GM12878 (cell line): ENCODE measurements around the gene LSM7. TPM values are rescaled to one million over a fixed set of nuclear protein-coding genes. Genes with fewer than 3 reads are reported as not detected.

Source experiments
- ATAC-seq: fragments of 200-7000 bp; cut with Tn5 transposase; 3 replicates; pipeline ENCODE4 v1.9.1; 2020; ENCODE audit warnings: mild to moderate bottlenecking, moderate library complexity
- BruUV-seq: library from RNA; stranded (reverse); fragments of 400-500 nt; replicated peaks from 2 replicates; lab custom pipeline; 2021; lab: Mats Ljungman, UMichigan
- CTCF ChIA-PET: fragments of 300-600 bp; sonication (Branson Sonifier 250); formaldehyde crosslinking; extraction: SDS; loops from one replicate; lab custom pipeline; 2021; ENCODE audit warnings: inconsistent platforms; lab: Yijun Ruan, JAX
- POLR2A ChIA-PET: fragments of 350-600 bp; formaldehyde crosslinking; extraction: SDS; loops from one replicate; lab custom pipeline; 2021; ENCODE audit warnings: inconsistent platforms; lab: Charles Lee
- RAD21 ChIA-PET: fragments of 300-600 bp; sonication (Branson Sonifier 250); formaldehyde crosslinking; loops from one replicate; lab custom pipeline; 2023; ENCODE audit warnings: antibody characterized with exemption; ENCODE audit not compliant: unreplicated experiment; lab: Charles Lee
- SMC1A ChIA-PET: fragments of 300-600 bp; sonication (Branson Sonifier 250); formaldehyde crosslinking; loops from one replicate; lab custom pipeline; 2023; ENCODE audit not compliant: unreplicated experiment, uncharacterized antibody; lab: Charles Lee
- DNase-seq: peaks from one replicate; pipeline ENCODE4 v3.0.0-alpha.2; 2011; ENCODE audit warnings: low read depth, low spot score
- FAIRE-seq: peaks from 3 replicates; lab custom pipeline; 2011; peaks lifted over from hg19 to GRCh38; lab: Jason Lieb, UNC
- H2AFZ ChIP-seq: 2 replicates; pipeline ENCODE4 v1.6.0; 2011; ENCODE audit warnings: low read depth, low read length, control low read depth; ENCODE audit not compliant: control insufficient read depth
- H3K27ac ChIP-seq: 2 replicates; pipeline ENCODE4 v1.5.1; 2011; ENCODE audit warnings: control low read depth; ENCODE audit not compliant: control insufficient read depth, insufficient read depth
- H3K27me3 ChIP-seq, 2 experiments: replicated peaks in 1 of 2; 2 replicates each; pipeline versions ENCODE4 v1.6.0 to v1.6.1; 2011; ENCODE audit warnings: low read length in 1 of 2; ENCODE audit not compliant: control insufficient read depth in 2 of 2, insufficient read depth in 2 of 2
- H3K36me3 ChIP-seq, 2 experiments: 2 replicates each; pipeline ENCODE4 v1.5.1; 2011; ENCODE audit warnings: low read length in 1 of 2; ENCODE audit not compliant: control insufficient read depth in 2 of 2, insufficient read depth in 2 of 2
- H3K4me1 ChIP-seq: 2 replicates; pipeline ENCODE4 v1.6.1; 2011; ENCODE audit warnings: mild to moderate bottlenecking, low read length, moderate library complexity, mixed read lengths; ENCODE audit not compliant: control insufficient read depth, insufficient read depth
- H3K4me2 ChIP-seq: 2 replicates; pipeline ENCODE4 v1.6.0; 2011; ENCODE audit warnings: control low read depth; ENCODE audit not compliant: control insufficient read depth, insufficient read depth
- H3K4me3 ChIP-seq: fragments of 200-600 bp; sonication (generic); 2 replicates; pipeline ENCODE4 v1.5.1; 2016
- H3K79me2 ChIP-seq: 2 replicates; pipeline ENCODE4 v1.6.0; 2011; ENCODE audit warnings: low read length; ENCODE audit not compliant: control insufficient read depth, insufficient read depth
- H3K9ac ChIP-seq: 2 replicates; pipeline ENCODE4 v1.8.0; 2011; ENCODE audit warnings: low read length, control low read depth, mixed read lengths; ENCODE audit not compliant: control insufficient read depth, insufficient read depth
- H3K9me3 ChIP-seq: replicated peaks from 3 replicates; pipeline ENCODE4 v1.5.1; 2011; ENCODE audit warnings: mild to moderate bottlenecking, low read length; ENCODE audit not compliant: control insufficient read depth, insufficient read depth
- H4K20me1 ChIP-seq: 2 replicates; pipeline ENCODE4 v1.6.0; 2011; ENCODE audit not compliant: control insufficient read depth, insufficient read depth
- CHD1 ChIP-seq: IDR thresholded peaks from 2 replicates; pipeline ENCODE4 v1.6.1; 2012; ENCODE audit warnings: low read depth, low read length, improper control_type of control experiment
- ESRRA ChIP-seq: IDR thresholded peaks from 2 replicates; pipeline ENCODE4 v1.6.1; 2012; ENCODE audit warnings: mild to moderate bottlenecking, low read length, improper control_type of control experiment
- EZH2 ChIP-seq: IDR thresholded peaks from 2 replicates; pipeline ENCODE4 v1.6.1; 2012; ENCODE audit warnings: low read depth, mild to moderate bottlenecking, control low read depth, inconsistent platforms, low read length, borderline replicate concordance; ENCODE audit not compliant: control insufficient read depth
- IKZF2 ChIP-seq, 2 experiments: fragments of 450-650 bp; IDR thresholded peaks; 2 replicates each; pipeline ENCODE4 v1.6.1; 2017; ENCODE audit warnings: mild to moderate bottlenecking in 2 of 2, moderate library complexity in 2 of 2
- KDM1A ChIP-seq: fragments of 200-600 bp; sonication (generic); IDR thresholded peaks from 2 replicates; pipeline ENCODE4 v1.6.1; 2016; ENCODE audit warnings: borderline replicate concordance
- NFYB ChIP-seq: IDR thresholded peaks from 2 replicates; pipeline ENCODE4 v1.6.1; 2011; ENCODE audit warnings: low read depth, mild to moderate bottlenecking, low read length, improper control_type of control experiment, moderate library complexity; ENCODE audit not compliant: insufficient read depth
- POLR2A ChIP-seq: IDR thresholded peaks from 2 replicates; pipeline ENCODE4 v1.6.1; 2011; ENCODE audit warnings: low read depth, mild to moderate bottlenecking, low read length
- RUNX3 ChIP-seq: IDR thresholded peaks from 2 replicates; pipeline ENCODE4 v1.6.1; 2012; ENCODE audit warnings: low read length, inconsistent platforms
- SUZ12 ChIP-seq: fragments of 200-600 bp; sonication (generic); IDR thresholded peaks from one replicate; pipeline ENCODE4 v1.6.1; 2018; ENCODE audit warnings: antibody characterized with exemption, mild to moderate bottlenecking; ENCODE audit not compliant: unreplicated experiment
- TAF1 ChIP-seq: IDR thresholded peaks from 2 replicates; pipeline ENCODE4 v1.6.1; 2011; ENCODE audit warnings: mild to moderate bottlenecking, low read depth, low read length, borderline replicate concordance
- TBL1XR1 ChIP-seq: IDR thresholded peaks from 2 replicates; pipeline ENCODE4 v1.6.1; 2012; ENCODE audit warnings: low read depth, low read length, improper control_type of control experiment
- whole genome bisulfite sequencing: methylation state at CpG from one replicate; pipeline ENCODE4 v1.1.6; 2016; ENCODE audit warnings: low lambda C conversion rate; ENCODE audit not compliant: insufficient replicate concordance, insufficient coverage; ENCODE audit errors: missing lambda C conversion rate; 5-methylcytosine and 5-hydroxymethylcytosine counted together
- in situ Hi-C: fragments of 300-500 bp; cut with MboI; formaldehyde crosslinking; loops from 9 replicates; pipeline ENCODE4 v1.14.3; 2018; ENCODE audit warnings: mixed read lengths
- intact Hi-C: fragments of 100-400 bp; cut with micrococcal nuclease; formaldehyde crosslinking; loops from one replicate; pipeline ENCODE4 v1.14.2; 2022; ENCODE audit not compliant: unreplicated experiment
- polyA plus RNA-seq, 11 experiments: library from polyadenylated mRNA; depleted of rRNA in 4 of 11; unstranded in 6 of 11; stranded (reverse) in 5 of 11; fragments of >200 nt; fragmentation: Nextera tagmentation in 4 of 11; fragmentation: Illumina TruSeq in 1 of 11; extraction: Ambion mirVana in 4 of 11; extraction: Trizol in 1 of 11; gene quantifications; 1 replicate in 1 of 11; 2 replicates in 10 of 11; pipeline versions ENCODE4 v1.2.1 to v1.2.3, GENCODE V29; 2011 to 2016; ENCODE audit warnings: inconsistent platforms in 2 of 11, missing spikeins in 2 of 11, low read depth in 1 of 11
- total RNA-seq, 4 experiments: library from RNA; depleted of rRNA in 3 of 4; stranded (reverse); fragments of >200 nt in 3 of 4; fragmentation: Illumina TruSeq in 1 of 4; extraction: Trizol in 1 of 4; gene quantifications; 2 replicates each; pipeline versions ENCODE4 v1.2.1 to v1.2.3, GENCODE V29; 2013 to 2021
- TF ChIP-seq, protein P1 (sequence below): fragments of 450-650 bp; IDR thresholded peaks from 2 replicates; pipeline ENCODE4 v1.6.1; 2017; ENCODE audit warnings: mild to moderate bottlenecking
- TF ChIP-seq, protein P2 (sequence below): IDR thresholded peaks from 2 replicates; pipeline ENCODE4 v1.6.1; 2012; ENCODE audit warnings: improper control_type of control experiment, low read depth, low read length; ENCODE audit not compliant: insufficient replicate concordance
- TF ChIP-seq, protein P3 (sequence below): IDR thresholded peaks from 2 replicates; pipeline ENCODE4 v1.6.1; 2011; ENCODE audit warnings: low read depth, mild to moderate bottlenecking, low read length, moderate library complexity, borderline replicate concordance; ENCODE audit errors: extremely low read depth
- TF ChIP-seq, protein P4 (sequence below): IDR thresholded peaks from 2 replicates; pipeline ENCODE4 v1.6.1; 2012; ENCODE audit warnings: low read length, inconsistent platforms

LSM7 gene
- total and polyA plus RNA-seq, 10 of the 15 experiments (the other 5 are each of a cell fraction or from before 2014, with no cell fraction given), result 24.4 to 424 (median 217) TPM

DNA sequence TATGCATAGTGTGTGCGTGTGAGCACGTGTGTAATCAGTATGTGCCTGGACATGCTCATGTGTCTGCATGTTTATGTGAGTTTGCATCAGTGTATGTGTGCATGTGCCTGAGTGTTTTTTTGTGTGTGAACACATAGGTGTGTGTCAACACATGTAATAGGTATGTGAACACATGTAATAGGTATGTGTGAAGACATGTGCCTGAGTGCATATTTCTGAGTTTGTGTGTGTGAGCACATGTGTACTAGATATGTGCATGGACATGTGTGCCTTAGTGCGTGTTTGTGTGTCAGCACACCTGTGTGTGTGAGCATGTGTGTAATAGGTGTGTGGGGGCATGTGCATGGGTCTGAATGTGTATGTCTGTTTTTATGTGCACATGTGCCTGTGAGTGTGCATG is 7.5 kb upstream of the LSM7 start:
- POLR2A ChIA-PET, result no interaction called here
- SMC1A ChIA-PET, result no interaction called here
- CTCF ChIA-PET, result no interaction called here
- peaks cover 10% of the 10 kb centered on the region for H3K4me1 ChIP-seq
- H3K9me3 ChIP-seq, result no peaks in the 10 kb centered on the region; the same call in 2 of the 3 replicates
- H3K9ac ChIP-seq, result no peak overlapping the region
- ATAC-seq (no peak), FAIRE-seq (no peak), DNase-seq (no peak)
- H3K27ac ChIP-seq, result no peak overlapping the region
- intact Hi-C loops, result no loop called here
- peaks cover 19% of the 10 kb centered on the region for H3K79me2 ChIP-seq
- RAD21 ChIA-PET, result no interaction called here
- in situ Hi-C loops, result no loop called here
- peaks cover 0 to 6% of the 10 kb centered on the region in 2 experiments; a peak in 3 of 4 replicates for H3K36me3 ChIP-seq
- no peaks in the 10 kb centered on the region for H3K27me3 ChIP-seq
- H3K4me2 ChIP-seq, result no peak overlapping the region
- H4K20me1 ChIP-seq, result no peaks in the 10 kb centered on the region
- H3K4me3 ChIP-seq, result no peak overlapping the region
- BruUV-seq, result no TSS peak
- H2AFZ ChIP-seq, result no peak overlapping the region
- WGBS, result 81% methylated on average over 3 of the region's 3 CpGs
- no peak for TF ChIP-seq TBL1XR1
- TF ChIP-seq, protein P1, sequence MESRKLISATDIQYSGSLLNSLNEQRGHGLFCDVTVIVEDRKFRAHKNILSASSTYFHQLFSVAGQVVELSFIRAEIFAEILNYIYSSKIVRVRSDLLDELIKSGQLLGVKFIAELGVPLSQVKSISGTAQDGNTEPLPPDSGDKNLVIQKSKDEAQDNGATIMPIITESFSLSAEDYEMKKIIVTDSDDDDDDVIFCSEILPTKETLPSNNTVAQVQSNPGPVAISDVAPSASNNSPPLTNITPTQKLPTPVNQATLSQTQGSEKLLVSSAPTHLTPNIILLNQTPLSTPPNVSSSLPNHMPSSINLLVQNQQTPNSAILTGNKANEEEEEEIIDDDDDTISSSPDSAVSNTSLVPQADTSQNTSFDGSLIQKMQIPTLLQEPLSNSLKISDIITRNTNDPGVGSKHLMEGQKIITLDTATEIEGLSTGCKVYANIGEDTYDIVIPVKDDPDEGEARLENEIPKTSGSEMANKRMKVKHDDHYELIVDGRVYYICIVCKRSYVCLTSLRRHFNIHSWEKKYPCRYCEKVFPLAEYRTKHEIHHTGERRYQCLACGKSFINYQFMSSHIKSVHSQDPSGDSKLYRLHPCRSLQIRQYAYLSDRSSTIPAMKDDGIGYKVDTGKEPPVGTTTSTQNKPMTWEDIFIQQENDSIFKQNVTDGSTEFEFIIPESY, result no peak
- TF ChIP-seq CHD1, result no peak
- TF ChIP-seq NFYB, result no peak
- TF ChIP-seq SUZ12, result no peak
- TF ChIP-seq, protein P2, sequence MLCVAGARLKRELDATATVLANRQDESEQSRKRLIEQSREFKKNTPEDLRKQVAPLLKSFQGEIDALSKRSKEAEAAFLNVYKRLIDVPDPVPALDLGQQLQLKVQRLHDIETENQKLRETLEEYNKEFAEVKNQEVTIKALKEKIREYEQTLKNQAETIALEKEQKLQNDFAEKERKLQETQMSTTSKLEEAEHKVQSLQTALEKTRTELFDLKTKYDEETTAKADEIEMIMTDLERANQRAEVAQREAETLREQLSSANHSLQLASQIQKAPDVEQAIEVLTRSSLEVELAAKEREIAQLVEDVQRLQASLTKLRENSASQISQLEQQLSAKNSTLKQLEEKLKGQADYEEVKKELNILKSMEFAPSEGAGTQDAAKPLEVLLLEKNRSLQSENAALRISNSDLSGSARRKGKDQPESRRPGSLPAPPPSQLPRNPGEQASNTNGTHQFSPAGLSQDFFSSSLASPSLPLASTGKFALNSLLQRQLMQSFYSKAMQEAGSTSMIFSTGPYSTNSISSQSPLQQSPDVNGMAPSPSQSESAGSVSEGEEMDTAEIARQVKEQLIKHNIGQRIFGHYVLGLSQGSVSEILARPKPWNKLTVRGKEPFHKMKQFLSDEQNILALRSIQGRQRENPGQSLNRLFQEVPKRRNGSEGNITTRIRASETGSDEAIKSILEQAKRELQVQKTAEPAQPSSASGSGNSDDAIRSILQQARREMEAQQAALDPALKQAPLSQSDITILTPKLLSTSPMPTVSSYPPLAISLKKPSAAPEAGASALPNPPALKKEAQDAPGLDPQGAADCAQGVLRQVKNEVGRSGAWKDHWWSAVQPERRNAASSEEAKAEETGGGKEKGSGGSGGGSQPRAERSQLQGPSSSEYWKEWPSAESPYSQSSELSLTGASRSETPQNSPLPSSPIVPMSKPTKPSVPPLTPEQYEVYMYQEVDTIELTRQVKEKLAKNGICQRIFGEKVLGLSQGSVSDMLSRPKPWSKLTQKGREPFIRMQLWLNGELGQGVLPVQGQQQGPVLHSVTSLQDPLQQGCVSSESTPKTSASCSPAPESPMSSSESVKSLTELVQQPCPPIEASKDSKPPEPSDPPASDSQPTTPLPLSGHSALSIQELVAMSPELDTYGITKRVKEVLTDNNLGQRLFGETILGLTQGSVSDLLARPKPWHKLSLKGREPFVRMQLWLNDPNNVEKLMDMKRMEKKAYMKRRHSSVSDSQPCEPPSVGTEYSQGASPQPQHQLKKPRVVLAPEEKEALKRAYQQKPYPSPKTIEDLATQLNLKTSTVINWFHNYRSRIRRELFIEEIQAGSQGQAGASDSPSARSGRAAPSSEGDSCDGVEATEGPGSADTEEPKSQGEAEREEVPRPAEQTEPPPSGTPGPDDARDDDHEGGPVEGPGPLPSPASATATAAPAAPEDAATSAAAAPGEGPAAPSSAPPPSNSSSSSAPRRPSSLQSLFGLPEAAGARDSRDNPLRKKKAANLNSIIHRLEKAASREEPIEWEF, result no peak
- no peak for TF ChIP-seq KDM1A
- TF ChIP-seq RUNX3, result no peak
- no peak for TF ChIP-seq TAF1
- TF ChIP-seq IKZF2 (IDR thresholded peaks at IDR 0.05), result no peak
- TF ChIP-seq, protein P3, sequence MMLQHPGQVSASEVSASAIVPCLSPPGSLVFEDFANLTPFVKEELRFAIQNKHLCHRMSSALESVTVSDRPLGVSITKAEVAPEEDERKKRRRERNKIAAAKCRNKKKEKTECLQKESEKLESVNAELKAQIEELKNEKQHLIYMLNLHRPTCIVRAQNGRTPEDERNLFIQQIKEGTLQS, result no peak
- no peak for TF ChIP-seq EZH2
- TF ChIP-seq, protein P4, sequence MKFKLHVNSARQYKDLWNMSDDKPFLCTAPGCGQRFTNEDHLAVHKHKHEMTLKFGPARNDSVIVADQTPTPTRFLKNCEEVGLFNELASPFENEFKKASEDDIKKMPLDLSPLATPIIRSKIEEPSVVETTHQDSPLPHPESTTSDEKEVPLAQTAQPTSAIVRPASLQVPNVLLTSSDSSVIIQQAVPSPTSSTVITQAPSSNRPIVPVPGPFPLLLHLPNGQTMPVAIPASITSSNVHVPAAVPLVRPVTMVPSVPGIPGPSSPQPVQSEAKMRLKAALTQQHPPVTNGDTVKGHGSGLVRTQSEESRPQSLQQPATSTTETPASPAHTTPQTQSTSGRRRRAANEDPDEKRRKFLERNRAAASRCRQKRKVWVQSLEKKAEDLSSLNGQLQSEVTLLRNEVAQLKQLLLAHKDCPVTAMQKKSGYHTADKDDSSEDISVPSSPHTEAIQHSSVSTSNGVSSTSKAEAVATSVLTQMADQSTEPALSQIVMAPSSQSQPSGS, result no peak
- no peak for TF ChIP-seq ESRRA
- no peak for TF ChIP-seq POLR2A
